ENCODE measurements around the gene SNRPA1.
A peak's percentile ranks its signal among the peaks of the same experiment; 100 is the strongest.

Gene SNRPA1

DNA sequence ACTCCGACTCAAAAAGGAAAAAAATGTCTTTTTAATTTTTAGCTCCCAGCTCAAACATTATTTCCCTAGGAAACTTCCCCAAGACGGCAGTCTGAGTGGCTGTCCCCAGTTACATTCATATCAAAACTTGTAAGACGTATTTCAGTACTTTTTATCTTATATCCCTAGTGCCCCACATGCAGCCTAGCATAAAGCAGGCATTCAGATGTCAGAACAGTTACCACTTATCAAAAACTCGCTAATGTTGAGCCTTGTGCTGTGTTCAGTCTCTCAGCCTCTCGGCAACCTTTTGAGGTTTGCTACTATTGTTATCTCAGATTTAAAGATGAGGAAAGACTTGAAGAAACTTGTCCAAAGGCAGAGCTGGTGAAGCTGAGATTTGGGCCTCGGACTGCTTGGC lies 11.1 kb downstream of the SNRPA1 start:
- Histone ChIP-seq H3K4me1 (ENCODE audit: control insufficient read depth, insufficient read depth, low read length) (no peaks in the 10 kb centered on the region), H3K36me3 (ENCODE audit: control insufficient read depth, insufficient read depth, low read length) (peaks cover 32% of the 10 kb centered on the region), H3K9me3 (ENCODE audit: control insufficient read depth, insufficient read depth, low read length) (no peaks in the 10 kb centered on the region), H3K27me3 (ENCODE audit: control insufficient read depth, insufficient read depth, low read length) (no peaks in the 10 kb centered on the region), H3K4me3 (ENCODE audit: low read depth, low read length) (no peak overlapping the region), H3K9ac (ENCODE audit: low read depth, low read length) (no peak overlapping the region)

DNA sequence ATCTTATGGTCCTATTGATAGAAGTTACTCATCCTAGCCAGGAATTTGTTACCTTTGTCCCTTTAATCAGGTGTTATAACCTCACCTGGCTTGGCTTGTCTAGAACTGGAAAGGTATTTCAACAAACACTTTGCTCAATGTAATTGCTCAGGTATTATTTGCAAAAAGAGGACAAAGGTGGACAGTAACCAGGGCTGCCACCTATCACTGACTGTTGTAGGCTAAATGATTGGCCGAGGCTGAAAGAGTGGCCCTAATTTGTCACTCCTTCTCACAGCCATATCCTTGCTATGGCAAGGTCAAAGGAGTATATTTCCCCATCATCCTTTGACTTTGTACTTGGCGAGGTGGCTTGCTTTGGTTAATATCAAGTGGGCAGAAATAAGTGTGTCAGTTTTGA lies 15.0 kb downstream of the SNRPA1 start:
- no peak overlapping the region for H3K9ac ChIP-seq (ENCODE audit: low read depth, low read length)
- H3K9me3 ChIP-seq (ENCODE audit: control insufficient read depth, insufficient read depth, low read length): no peaks in the 10 kb centered on the region
- H3K27me3 ChIP-seq (ENCODE audit: control insufficient read depth, insufficient read depth, low read length): no peaks in the 10 kb centered on the region
- no peak overlapping the region for H3K4me3 ChIP-seq (ENCODE audit: low read depth, low read length)
- peaks cover 19% of the 10 kb centered on the region for H3K36me3 ChIP-seq (ENCODE audit: control insufficient read depth, insufficient read depth, low read length)
- peaks cover 4% of the 10 kb centered on the region for H3K4me1 ChIP-seq (ENCODE audit: control insufficient read depth, insufficient read depth, low read length)

DNA sequence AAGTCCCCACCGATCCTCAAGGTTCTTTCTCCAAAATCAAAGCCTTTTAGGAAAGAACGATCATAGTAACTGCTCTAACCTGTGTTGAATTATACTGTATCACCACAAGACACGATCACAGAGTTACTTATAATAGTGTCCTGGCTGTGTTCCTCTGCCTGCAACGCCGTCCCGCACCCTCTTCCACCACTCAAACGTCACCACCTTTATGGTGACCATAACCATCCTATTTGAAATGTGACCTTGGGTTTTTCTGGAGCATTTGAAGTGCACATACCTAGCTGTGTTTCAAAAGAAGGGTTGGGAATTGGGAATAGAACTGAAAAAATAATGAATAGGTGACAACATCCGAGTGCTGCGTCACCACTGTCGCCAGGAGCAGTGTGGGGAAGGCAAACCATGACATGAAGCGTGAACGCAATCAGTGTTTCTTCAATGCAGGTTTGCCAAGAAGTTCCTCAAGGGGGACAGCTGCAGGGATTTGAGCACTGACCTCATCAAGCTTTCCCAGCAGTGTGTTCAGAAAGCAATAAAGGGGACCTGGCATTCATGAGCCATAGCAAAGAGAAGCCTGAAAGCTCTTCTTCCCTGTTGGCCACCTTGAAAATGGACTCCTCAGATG lies 17.0 kb downstream of the SNRPA1 start:
- peak overlapping the region; percentile 65 for H3K9ac ChIP-seq (ENCODE audit: low read depth, low read length)
- no peaks in the 10 kb centered on the region for H3K9me3 ChIP-seq (ENCODE audit: control insufficient read depth, insufficient read depth, low read length)
- peaks cover 25% of the 10 kb centered on the region for H3K36me3 ChIP-seq (ENCODE audit: control insufficient read depth, insufficient read depth, low read length)
- peak overlapping the region; percentile 78 for H3K4me3 ChIP-seq (ENCODE audit: low read depth, low read length)
- no peaks in the 10 kb centered on the region for H3K27me3 ChIP-seq (ENCODE audit: control insufficient read depth, insufficient read depth, low read length)
- H3K4me1 ChIP-seq (ENCODE audit: control insufficient read depth, insufficient read depth, low read length): peaks cover 4% of the 10 kb centered on the region

DNA sequence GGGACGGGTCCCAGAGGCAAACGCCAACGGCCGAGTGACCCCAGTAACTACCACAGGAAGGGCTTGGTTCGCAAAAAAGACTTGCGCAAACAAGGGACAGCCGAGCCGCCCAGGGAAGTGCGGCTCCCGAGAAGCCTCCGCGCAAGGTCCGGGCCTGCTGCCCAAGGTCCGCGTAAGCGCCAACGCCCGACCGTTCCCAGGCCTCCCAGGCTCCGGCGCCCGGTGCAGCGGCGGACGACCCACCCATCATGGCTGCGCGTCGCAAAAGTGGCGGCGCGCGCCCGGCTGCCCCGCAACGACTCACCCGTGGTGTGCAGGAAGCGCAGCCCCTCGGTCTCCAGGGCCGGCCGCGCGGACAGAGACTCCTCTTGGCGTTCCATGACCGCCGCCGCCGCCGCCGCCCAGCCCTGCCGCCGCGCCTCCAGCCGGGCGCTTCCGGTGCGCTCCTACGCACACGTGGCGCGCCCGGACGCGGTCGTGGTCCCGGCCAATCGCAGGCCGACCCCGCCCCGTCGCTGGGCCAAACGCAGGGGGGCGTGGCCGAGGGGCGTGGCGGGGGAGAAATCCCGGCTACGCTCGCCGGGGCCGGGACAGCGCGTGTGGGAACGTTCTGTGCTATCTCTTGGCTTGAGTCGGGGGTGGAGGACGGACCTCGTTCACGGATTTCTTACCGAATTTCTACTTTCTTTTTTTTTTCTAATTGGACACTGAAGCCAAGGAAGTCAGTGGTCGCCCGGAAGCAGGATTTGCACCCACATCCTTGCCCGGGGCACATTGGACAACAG lies 17.8 kb downstream of the SNRPA1 start, which contains the start of gene SELENOS:
SELENOS (minus strand) TSS at position 448 of the 785 bp plus-strand sequence; CDS start at position 380, 68 bp downstream.
- H3K27me3 ChIP-seq (ENCODE audit: control insufficient read depth, insufficient read depth, low read length): no peaks in the 10 kb centered on the region
- H3K9ac ChIP-seq (ENCODE audit: low read depth, low read length): peak within 1 kb of the TSS; percentile 83
- H3K4me3 ChIP-seq (ENCODE audit: low read depth, low read length): peak within 1 kb of the TSS; percentile 95
- H3K9me3 ChIP-seq (ENCODE audit: control insufficient read depth, insufficient read depth, low read length): no peaks in the 10 kb centered on the region
- H3K36me3 ChIP-seq (ENCODE audit: control insufficient read depth, insufficient read depth, low read length): peaks cover 30% of the 10 kb centered on the region
- H3K4me1 ChIP-seq (ENCODE audit: control insufficient read depth, insufficient read depth, low read length): peaks cover 4% of the 10 kb centered on the region

DNA sequence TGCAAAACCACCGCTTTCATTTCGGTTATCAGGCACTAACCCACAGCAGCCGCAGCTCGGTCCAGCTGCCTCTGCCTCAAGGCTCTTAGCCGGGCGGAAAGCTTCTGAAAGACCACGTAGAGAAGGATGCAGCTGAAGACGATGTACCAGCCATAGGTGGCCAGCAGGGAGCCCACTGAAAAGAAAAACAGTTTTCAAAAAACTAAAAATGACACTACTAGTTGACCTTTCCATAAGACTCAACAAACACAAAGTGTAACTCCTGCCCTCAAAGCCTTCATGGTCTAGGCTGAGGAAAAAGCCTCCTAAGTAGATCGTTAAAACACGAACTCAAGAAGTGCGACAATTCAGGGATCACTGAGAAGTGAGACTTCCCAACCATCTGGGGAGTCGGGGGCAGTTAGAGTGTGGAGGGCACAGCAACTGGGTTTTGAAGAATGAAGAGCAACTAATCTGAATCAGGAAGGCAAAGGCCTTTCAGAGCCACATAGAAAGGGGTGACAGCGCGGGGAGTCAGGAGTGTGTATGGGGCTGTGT lies 18.5 kb downstream of the SNRPA1 start:
- peaks cover 28% of the 10 kb centered on the region for H3K36me3 ChIP-seq (ENCODE audit: control insufficient read depth, insufficient read depth, low read length)
- peak overlapping the region; percentile 95 for H3K4me3 ChIP-seq (ENCODE audit: low read depth, low read length)
- H3K27me3 ChIP-seq (ENCODE audit: control insufficient read depth, insufficient read depth, low read length): no peaks in the 10 kb centered on the region
- H3K4me1 ChIP-seq (ENCODE audit: control insufficient read depth, insufficient read depth, low read length): peaks cover 4% of the 10 kb centered on the region
- H3K9ac ChIP-seq (ENCODE audit: low read depth, low read length): peak overlapping the region; percentile 83
- H3K9me3 ChIP-seq (ENCODE audit: control insufficient read depth, insufficient read depth, low read length): no peaks in the 10 kb centered on the region

DNA sequence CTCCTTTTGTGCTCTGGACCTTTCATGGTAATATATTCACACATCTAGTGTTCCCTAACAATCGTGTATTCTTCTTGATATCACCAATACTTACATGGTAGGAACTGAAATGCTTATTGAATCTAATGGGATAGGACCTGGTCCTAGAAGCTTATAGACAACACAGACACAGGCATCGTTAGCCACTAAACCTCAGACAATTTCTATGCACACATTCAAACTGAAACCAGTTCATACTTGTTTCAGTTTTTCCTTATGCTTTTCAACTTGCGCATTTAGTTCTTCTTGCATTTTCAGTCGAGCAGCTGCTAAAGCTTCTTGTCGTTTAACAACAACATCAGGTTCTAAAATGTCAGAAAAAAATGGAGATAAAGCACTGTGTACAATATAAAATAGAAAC lies 20.0 kb downstream of the SNRPA1 start:
- Histone ChIP-seq H3K9me3 (ENCODE audit: control insufficient read depth, insufficient read depth, low read length) (no peaks in the 10 kb centered on the region), H3K4me1 (ENCODE audit: control insufficient read depth, insufficient read depth, low read length) (peaks cover 4% of the 10 kb centered on the region), H3K27me3 (ENCODE audit: control insufficient read depth, insufficient read depth, low read length) (no peaks in the 10 kb centered on the region), H3K9ac (ENCODE audit: low read depth, low read length) (no peak overlapping the region), H3K4me3 (ENCODE audit: low read depth, low read length) (no peak overlapping the region), H3K36me3 (ENCODE audit: control insufficient read depth, insufficient read depth, low read length) (peaks cover 29% of the 10 kb centered on the region)

DNA sequence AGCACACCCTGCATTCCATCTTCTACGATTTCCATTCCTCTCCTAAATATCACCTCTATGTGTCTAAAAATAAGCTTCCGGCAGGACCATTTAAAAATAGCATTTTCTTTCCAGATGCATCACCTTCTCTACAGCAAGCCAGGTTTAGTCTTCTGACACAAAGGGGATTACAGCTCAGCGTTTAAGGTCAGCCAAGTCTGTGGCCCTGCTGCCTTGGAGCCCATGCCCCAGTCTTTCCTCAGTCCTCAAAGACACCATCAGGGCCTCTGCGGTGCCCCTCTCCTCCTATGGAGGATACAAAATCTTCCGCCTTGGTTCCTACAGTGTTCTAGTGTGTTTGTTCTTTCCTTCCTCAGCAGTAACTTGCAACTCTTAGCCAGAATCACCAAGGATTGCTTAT lies 21.5 kb downstream of the SNRPA1 start:
- Histone ChIP-seq H3K36me3 (ENCODE audit: control insufficient read depth, insufficient read depth, low read length) (peaks cover 32% of the 10 kb centered on the region), H3K9ac (ENCODE audit: low read depth, low read length) (no peak overlapping the region), H3K4me1 (ENCODE audit: control insufficient read depth, insufficient read depth, low read length) (peaks cover 4% of the 10 kb centered on the region), H3K9me3 (ENCODE audit: control insufficient read depth, insufficient read depth, low read length) (no peaks in the 10 kb centered on the region), H3K27me3 (ENCODE audit: control insufficient read depth, insufficient read depth, low read length) (no peaks in the 10 kb centered on the region), H3K4me3 (ENCODE audit: low read depth, low read length) (no peak overlapping the region)

DNA sequence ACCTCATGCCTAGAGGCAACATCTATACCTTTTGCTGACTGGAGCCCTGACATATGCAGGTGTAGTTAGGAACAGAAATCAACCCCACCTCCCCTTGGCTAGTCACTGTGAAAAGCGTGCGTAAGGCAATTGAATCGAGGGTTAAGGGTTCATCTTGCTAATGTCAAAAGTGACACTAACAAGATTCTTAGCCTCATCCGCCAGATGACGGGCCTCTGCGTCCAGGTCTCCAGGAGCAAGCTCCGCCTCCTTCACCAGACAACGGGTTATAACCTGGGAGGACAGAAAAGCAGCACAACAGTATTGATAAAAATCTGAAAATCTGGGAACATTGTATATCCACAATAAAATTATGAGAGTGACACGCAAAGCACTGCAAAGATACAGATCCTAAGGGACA lies 22.5 kb downstream of the SNRPA1 start:
- H3K9ac ChIP-seq (ENCODE audit: low read depth, low read length): no peak overlapping the region
- no peaks in the 10 kb centered on the region for H3K9me3 ChIP-seq (ENCODE audit: control insufficient read depth, insufficient read depth, low read length)
- no peaks in the 10 kb centered on the region for H3K4me1 ChIP-seq (ENCODE audit: control insufficient read depth, insufficient read depth, low read length)
- H3K4me3 ChIP-seq (ENCODE audit: low read depth, low read length): no peak overlapping the region
- no peaks in the 10 kb centered on the region for H3K27me3 ChIP-seq (ENCODE audit: control insufficient read depth, insufficient read depth, low read length)
- H3K36me3 ChIP-seq (ENCODE audit: control insufficient read depth, insufficient read depth, low read length): peaks cover 32% of the 10 kb centered on the region

DNA sequence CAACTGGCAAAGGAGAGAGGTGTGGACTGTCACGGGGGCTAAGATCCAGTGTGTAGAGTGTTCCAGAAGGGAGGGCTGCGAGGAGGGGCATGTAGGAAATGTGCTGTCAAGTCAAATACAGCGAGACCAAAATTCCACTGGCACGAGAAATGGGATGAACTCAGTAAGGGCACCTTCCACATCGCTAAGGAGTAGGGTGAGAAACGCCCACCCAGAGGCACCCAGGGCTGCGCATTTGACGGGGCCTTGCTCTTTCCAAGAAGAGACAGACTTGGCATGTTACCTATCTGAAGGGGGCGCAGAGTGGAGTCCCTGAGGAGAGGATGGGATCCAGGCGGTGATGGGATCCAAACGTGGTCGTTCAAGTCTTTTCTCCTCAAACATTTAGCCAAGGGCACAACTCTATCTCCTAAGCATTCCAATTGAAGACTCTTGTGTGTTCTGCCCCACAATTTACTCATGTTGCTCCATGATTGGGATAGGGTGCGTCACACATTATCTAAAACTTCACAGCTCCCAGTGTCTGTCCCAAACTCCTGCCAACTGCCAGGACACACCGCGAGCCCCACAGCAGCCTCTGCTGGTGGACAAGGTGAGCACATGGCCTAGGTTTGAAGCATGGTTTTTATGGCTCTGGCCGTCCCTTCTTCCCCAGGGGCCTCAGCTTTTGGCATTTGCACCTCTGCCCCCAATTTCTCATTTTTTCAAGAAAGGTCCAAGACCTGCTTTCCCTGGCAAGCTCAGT lies 25.4 kb downstream of the SNRPA1 start:
- peaks cover 35% of the 10 kb centered on the region for H3K36me3 ChIP-seq (ENCODE audit: control insufficient read depth, insufficient read depth, low read length)
- H3K27me3 ChIP-seq (ENCODE audit: control insufficient read depth, insufficient read depth, low read length): no peaks in the 10 kb centered on the region
- no peak overlapping the region for H3K9ac ChIP-seq (ENCODE audit: low read depth, low read length)
- no peaks in the 10 kb centered on the region for H3K9me3 ChIP-seq (ENCODE audit: control insufficient read depth, insufficient read depth, low read length)
- H3K4me1 ChIP-seq (ENCODE audit: control insufficient read depth, insufficient read depth, low read length): no peaks in the 10 kb centered on the region
- no peak overlapping the region for H3K4me3 ChIP-seq (ENCODE audit: low read depth, low read length)

DNA sequence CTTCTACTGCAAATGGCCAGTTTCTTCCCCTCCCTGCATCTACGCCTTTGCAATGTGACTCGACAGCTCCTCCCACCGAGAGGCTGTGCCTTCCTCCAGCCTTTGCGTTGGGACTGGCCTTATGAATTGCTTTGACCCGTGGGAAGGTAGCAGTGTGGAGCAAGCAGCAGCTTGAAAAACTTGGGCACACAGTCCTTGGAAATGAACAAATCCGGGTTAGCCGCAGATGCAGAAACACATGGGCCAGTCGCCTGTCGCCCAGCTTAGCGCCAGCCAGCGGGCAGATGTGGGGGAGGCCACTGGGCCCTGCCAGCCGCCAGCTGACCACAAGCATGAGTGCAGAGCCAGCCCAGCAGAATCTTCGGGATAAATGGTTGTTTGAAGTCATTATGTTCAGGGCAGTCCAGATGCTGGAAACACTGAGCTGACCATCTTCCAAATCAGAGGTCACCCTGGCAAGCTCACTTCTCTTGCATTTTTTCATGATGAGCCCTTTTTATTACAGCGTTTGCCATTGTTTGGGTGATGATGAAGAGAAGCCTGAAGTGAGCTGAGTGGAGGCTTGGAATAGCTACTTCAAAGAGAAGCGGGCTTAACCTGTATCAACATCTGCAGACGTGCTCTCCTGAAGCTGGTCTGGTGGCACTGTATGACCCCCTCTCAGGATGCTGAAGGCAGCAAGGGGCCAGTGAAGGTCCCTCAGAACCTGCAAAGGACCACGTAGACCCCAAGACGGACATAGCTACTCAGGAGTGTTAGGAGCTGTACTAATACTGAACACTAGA lies 27.5 kb downstream of the SNRPA1 start:
- Histone ChIP-seq H3K27me3 (ENCODE audit: control insufficient read depth, insufficient read depth, low read length) (no peaks in the 10 kb centered on the region), H3K4me3 (ENCODE audit: low read depth, low read length) (no peak overlapping the region), H3K4me1 (ENCODE audit: control insufficient read depth, insufficient read depth, low read length) (no peaks in the 10 kb centered on the region), H3K9ac (ENCODE audit: low read depth, low read length) (no peak overlapping the region), H3K36me3 (ENCODE audit: control insufficient read depth, insufficient read depth, low read length) (peaks cover 23% of the 10 kb centered on the region), H3K9me3 (ENCODE audit: control insufficient read depth, insufficient read depth, low read length) (no peaks in the 10 kb centered on the region)

DNA sequence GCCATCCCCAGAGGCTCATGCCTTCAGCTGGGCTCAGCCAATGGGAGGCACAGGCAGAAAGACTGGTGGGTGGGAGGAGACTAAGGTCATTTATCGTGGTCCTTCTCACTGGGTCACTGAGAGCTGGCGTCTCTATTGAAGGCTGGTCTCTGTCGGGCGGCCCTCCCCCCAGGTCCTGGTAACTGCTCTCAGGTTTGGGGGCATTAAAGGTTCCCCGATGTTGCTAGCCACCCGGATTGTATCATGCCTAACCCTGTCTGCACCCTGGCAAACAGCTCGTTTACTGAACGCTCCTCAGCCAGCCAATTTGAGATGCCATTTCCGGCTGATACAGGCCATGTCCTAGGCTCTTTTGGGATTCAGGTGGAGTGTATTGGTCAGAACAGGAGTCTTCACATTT lies 28.3 kb downstream of the SNRPA1 start:
- no peaks in the 10 kb centered on the region for H3K4me1 ChIP-seq (ENCODE audit: control insufficient read depth, insufficient read depth, low read length)

More for the DNA sequence above, 28.3 kb downstream of the SNRPA1 start:
- H3K27me3 ChIP-seq (ENCODE audit: control insufficient read depth, insufficient read depth, low read length): no peaks in the 10 kb centered on the region
- no peak overlapping the region for H3K4me3 ChIP-seq (ENCODE audit: low read depth, low read length)
- peaks cover 18% of the 10 kb centered on the region for H3K36me3 ChIP-seq (ENCODE audit: control insufficient read depth, insufficient read depth, low read length)
- no peaks in the 10 kb centered on the region for H3K9me3 ChIP-seq (ENCODE audit: control insufficient read depth, insufficient read depth, low read length)
- no peak overlapping the region for H3K9ac ChIP-seq (ENCODE audit: low read depth, low read length)
